ENCODE data around the gene SLC26A8. TPM values are rescaled to one million over a fixed set of nuclear protein-coding genes. Genes with fewer than 3 reads are reported as not detected.
A peak's percentile ranks its signal among the peaks of the same experiment; 100 is the strongest.

The SLC26A8 gene, protein sequence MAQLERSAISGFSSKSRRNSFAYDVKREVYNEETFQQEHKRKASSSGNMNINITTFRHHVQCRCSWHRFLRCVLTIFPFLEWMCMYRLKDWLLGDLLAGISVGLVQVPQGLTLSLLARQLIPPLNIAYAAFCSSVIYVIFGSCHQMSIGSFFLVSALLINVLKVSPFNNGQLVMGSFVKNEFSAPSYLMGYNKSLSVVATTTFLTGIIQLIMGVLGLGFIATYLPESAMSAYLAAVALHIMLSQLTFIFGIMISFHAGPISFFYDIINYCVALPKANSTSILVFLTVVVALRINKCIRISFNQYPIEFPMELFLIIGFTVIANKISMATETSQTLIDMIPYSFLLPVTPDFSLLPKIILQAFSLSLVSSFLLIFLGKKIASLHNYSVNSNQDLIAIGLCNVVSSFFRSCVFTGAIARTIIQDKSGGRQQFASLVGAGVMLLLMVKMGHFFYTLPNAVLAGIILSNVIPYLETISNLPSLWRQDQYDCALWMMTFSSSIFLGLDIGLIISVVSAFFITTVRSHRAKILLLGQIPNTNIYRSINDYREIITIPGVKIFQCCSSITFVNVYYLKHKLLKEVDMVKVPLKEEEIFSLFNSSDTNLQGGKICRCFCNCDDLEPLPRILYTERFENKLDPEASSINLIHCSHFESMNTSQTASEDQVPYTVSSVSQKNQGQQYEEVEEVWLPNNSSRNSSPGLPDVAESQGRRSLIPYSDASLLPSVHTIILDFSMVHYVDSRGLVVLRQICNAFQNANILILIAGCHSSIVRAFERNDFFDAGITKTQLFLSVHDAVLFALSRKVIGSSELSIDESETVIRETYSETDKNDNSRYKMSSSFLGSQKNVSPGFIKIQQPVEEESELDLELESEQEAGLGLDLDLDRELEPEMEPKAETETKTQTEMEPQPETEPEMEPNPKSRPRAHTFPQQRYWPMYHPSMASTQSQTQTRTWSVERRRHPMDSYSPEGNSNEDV
- 0.40 TPM for polyA plus RNA-seq (2013, experiment 1 of 2)
- 0.57 TPM for polyA plus RNA-seq (2013, experiment 2 of 2)

DNA sequence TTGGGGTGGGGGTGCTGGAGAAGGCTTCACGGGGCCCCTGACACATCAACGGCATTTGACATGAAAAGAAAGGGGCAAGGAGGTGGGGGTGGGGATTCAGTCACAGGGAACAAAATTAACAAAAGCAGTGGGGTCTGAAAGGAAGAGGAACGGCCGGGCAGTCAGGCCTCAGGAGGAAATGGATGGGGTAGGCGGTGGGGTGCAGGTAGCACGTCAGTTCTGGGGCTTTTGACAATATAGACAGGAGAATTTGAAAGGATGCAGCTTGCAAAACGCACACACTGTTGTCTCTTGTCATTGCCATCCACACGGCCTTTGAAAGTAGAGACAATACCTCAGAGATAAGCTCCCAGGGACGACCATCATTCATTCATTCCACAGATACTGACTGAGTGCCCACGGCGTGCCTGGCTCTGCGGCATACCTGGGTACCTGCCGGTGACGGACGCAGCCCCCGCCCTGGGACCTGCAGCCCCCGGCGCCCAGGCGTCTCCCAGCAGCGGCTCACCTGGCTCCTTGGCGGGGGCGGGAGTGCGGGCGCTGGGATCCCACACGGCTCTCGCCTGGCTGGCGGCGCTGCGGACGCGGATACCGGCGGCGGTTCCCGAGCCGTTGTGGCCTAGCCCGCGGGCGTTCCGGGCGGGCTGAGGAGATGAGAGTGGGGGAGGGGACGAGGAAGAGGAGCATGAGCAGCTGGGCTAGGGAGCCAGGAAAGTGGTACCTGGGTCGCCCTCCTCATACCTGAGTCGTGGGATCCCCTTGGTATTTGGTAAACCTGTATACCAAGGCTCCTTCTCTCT is at the start of gene SLC26A8:
Gene SLC26A8, minus strand, starts transcription at position 646 of the 800 bp plus-strand sequence. CDS start 4,934 bp downstream, outside the sequence.
- Histone ChIP-seq H3K36me3 (ENCODE audit: insufficient read depth, low read length) (no peaks in the 10 kb centered on the region), H3K27ac (ENCODE audit: low read depth, low read length) (peak within 1 kb of the TSS; percentile 40; the same call in 1 of the 2 replicates), H3K27me3 (ENCODE audit: insufficient read depth, low read length) (peaks cover 8% of the 10 kb centered on the region; the same call in 1 of the 2 replicates), H3K9ac (ENCODE audit: low read depth, low read length) (peak within 1 kb of the TSS; percentile 53), H3K4me1 (ENCODE audit: insufficient read depth, low read length) (peaks cover 29% of the 10 kb centered on the region), H3K9me3 (ENCODE audit: insufficient read depth, low read depth, low read length) (no peaks in the 10 kb centered on the region), H3K4me3 (ENCODE audit: low read length) (peak within 1 kb of the TSS; percentile 58)
- WGBS = 6% methylated on average over 44 of the region's 44 CpGs

DNA sequence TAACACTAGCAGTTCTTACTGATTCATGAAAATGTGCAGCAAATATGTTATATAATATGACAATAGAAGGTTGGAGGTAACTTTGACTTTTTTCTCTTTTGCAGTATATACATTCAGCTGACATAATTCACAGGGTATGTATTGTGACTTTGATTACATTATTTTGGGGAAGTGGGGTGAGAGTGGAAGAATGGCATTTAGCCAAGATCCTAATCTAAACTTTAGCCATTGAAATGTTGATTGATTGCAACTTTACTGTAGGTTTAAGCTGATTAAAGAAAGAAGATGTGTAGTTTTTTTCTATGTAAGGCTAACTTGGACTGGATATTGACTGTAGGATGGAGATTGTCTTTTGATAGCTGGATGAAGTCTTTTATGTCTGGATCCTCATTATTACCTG is 49.1 kb upstream of the SLC26A8 start:
- Histone ChIP-seq H3K27me3 (ENCODE audit: insufficient read depth, low read length) (no peaks in the 10 kb centered on the region), H3K9ac (ENCODE audit: low read depth, low read length) (no peak overlapping the region), H3K4me1 (ENCODE audit: insufficient read depth, low read length) (no peaks in the 10 kb centered on the region), H3K36me3 (ENCODE audit: insufficient read depth, low read length) (peaks cover 31% of the 10 kb centered on the region), H3K9me3 (ENCODE audit: insufficient read depth, low read depth, low read length) (no peaks in the 10 kb centered on the region), H3K27ac (ENCODE audit: low read depth, low read length) (no peak overlapping the region), H3K4me3 (ENCODE audit: low read length) (no peak overlapping the region)

DNA sequence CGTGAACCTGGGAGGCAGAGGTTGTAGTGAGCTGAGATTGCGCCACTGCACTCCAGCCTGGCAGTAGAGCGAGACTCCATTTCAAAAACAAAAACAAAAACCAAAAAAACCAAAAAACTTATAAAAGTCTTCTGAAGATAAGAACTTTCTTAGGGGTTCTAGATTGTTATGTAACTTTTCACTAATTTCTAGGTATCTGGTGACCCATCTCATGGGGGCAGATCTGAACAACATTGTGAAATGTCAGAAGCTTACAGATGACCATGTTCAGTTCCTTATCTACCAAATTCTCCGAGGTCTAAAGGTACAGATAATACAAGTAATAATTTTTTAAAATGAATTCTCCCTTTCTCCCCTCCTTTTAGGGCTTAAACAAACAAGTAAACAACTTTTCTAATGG is 48.2 kb upstream of the SLC26A8 start:
- Histone ChIP-seq H3K4me1 (ENCODE audit: insufficient read depth, low read length) (no peaks in the 10 kb centered on the region), H3K4me3 (ENCODE audit: low read length) (no peak overlapping the region), H3K27me3 (ENCODE audit: insufficient read depth, low read length) (no peaks in the 10 kb centered on the region), H3K36me3 (ENCODE audit: insufficient read depth, low read length) (peaks cover 23% of the 10 kb centered on the region), H3K9me3 (ENCODE audit: insufficient read depth, low read depth, low read length) (no peaks in the 10 kb centered on the region), H3K9ac (ENCODE audit: low read depth, low read length) (no peak overlapping the region), H3K27ac (ENCODE audit: low read depth, low read length) (no peak overlapping the region)
- WGBS = 94% methylated on average over 1 of the region's 4 CpGs

DNA sequence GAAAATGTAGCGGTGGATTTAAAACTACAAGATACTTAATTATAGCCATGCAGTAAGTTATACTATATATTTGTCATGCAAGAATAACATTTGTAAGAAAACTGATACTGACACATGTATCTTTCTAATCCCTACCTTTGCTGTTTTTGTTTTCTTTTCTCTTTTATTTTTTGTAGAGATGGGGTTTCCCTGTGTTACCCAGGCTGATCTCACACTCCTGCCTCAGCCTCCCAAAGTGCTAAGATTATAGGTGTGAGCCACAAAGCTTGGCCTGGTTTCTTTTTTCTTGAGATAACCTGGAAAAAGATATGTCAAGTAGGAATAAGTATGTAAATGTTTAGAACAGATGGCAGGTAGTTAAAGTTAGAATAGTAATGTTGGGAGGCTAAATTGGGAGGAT is 47.3 kb upstream of the SLC26A8 start:
- peaks cover 13% of the 10 kb centered on the region for H3K36me3 ChIP-seq (ENCODE audit: insufficient read depth, low read length)
- no peaks in the 10 kb centered on the region for H3K9me3 ChIP-seq (ENCODE audit: insufficient read depth, low read depth, low read length)
- WGBS = no CpG with 5 or more reads among the region's 1 CpG
- H3K4me1 ChIP-seq (ENCODE audit: insufficient read depth, low read length) = no peaks in the 10 kb centered on the region
- no peaks in the 10 kb centered on the region for H3K27me3 ChIP-seq (ENCODE audit: insufficient read depth, low read length)
- H3K4me3 ChIP-seq (ENCODE audit: low read length) = no peak overlapping the region
- H3K27ac ChIP-seq (ENCODE audit: low read depth, low read length) = no peak overlapping the region
- H3K9ac ChIP-seq (ENCODE audit: low read depth, low read length) = no peak overlapping the region

DNA sequence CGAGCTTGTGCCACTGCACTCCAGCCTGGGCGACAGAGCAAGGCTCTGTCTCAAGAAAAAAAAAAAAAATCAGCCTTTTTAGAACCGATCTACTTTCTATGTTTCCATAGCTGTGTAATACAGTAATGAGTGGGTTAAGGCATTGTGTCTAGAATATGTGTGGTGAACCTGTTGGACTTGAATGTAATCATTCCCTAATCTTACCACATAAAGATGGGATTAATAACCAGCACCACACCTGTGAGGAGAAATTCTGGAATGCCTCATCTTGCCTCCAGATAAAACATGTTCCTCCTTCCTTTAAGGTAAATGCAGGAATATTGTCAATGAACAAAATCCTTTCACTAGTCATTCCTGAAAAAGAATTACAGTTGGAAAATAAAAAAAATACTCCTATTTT is 46.8 kb upstream of the SLC26A8 start:
- no peak overlapping the region for H3K9ac ChIP-seq (ENCODE audit: low read depth, low read length)
- no peaks in the 10 kb centered on the region for H3K27me3 ChIP-seq (ENCODE audit: insufficient read depth, low read length)
- H3K4me1 ChIP-seq (ENCODE audit: insufficient read depth, low read length) = no peaks in the 10 kb centered on the region
- H3K27ac ChIP-seq (ENCODE audit: low read depth, low read length) = no peak overlapping the region
- no peak overlapping the region for H3K4me3 ChIP-seq (ENCODE audit: low read length)
- H3K9me3 ChIP-seq (ENCODE audit: insufficient read depth, low read depth, low read length) = no peaks in the 10 kb centered on the region
- 95% methylated on average over 2 of the region's 3 CpGs for WGBS
- peaks cover 9% of the 10 kb centered on the region for H3K36me3 ChIP-seq (ENCODE audit: insufficient read depth, low read length)

DNA sequence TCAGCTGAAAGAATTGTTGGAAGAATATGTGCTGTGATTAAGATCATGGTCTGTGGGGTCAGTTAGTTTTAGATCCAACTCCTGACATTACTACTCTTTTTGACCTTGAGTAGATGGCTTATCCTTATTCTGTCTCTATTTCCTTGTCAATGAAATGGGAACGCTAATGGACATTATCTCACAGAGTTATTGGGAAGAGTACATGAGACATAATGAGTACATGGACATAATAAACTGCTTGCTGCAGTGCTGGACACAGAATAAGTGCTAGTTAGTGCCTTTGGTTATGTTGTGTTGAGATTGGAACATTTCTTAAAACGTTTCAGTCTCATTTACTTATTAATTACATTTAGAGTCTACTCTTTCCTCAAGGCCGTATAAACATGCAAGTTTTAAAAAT is 45.8 kb upstream of the SLC26A8 start:
- Histone ChIP-seq H3K9me3 (ENCODE audit: insufficient read depth, low read depth, low read length) (no peaks in the 10 kb centered on the region), H3K27me3 (ENCODE audit: insufficient read depth, low read length) (no peaks in the 10 kb centered on the region), H3K4me3 (ENCODE audit: low read length) (no peak overlapping the region), H3K9ac (ENCODE audit: low read depth, low read length) (no peak overlapping the region), H3K27ac (ENCODE audit: low read depth, low read length) (no peak overlapping the region), H3K36me3 (ENCODE audit: insufficient read depth, low read length) (peaks cover 3% of the 10 kb centered on the region; the same call in 1 of the 2 replicates), H3K4me1 (ENCODE audit: insufficient read depth, low read length) (no peaks in the 10 kb centered on the region)
- 98% methylated on average over 2 of the region's 3 CpGs for WGBS

DNA sequence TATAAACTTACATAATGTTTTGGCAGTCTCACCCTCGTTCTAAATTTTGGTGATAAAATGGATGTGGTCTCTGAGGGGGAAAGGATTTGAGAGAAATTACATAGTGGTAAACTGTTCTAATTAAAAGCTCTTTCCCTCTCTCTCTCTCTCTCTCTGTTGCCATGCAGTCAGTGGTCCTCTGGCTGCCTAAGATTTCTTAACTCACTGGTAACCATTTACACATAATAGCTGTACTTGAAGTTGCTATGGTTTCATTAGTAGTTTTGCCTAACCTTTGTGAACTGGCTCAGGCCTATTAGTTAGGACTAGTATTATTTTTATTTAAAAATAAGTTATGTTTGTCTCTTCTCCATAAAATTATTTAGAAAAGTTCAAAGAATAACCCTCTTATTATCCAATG is 45.1 kb upstream of the SLC26A8 start:
- no peak overlapping the region for H3K4me3 ChIP-seq (ENCODE audit: low read length)
- H3K4me1 ChIP-seq (ENCODE audit: insufficient read depth, low read length) = peaks cover 2% of the 10 kb centered on the region; the same call in 1 of the 2 replicates
- WGBS = no CpG with 5 or more reads among the region's 1 CpG
- no peaks in the 10 kb centered on the region for H3K27me3 ChIP-seq (ENCODE audit: insufficient read depth, low read length)
- H3K36me3 ChIP-seq (ENCODE audit: insufficient read depth, low read length) = peaks cover 3% of the 10 kb centered on the region; the same call in 1 of the 2 replicates
- no peak overlapping the region for H3K9ac ChIP-seq (ENCODE audit: low read depth, low read length)
- H3K27ac ChIP-seq (ENCODE audit: low read depth, low read length) = no peak overlapping the region
- H3K9me3 ChIP-seq (ENCODE audit: insufficient read depth, low read depth, low read length) = no peaks in the 10 kb centered on the region

DNA sequence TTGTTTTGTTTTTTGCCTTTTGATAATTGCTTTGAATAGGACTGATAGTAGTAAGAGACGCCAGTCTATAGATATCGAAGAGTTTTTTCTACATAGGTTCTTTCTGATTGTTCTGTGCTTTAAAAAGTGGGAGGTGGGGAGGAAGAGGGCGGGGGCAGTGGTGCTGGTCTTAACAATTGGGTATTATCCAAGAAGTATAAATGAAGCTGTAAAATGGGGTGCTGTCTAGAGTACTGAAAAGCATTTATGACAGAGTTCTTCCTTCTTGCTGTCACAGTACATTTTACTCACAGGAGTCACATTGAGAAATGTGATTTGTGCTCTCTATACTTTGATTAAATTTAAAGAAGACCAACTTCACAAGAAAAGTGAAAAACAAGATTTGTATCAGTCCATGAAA is 44.1 kb upstream of the SLC26A8 start:
- Histone ChIP-seq H3K36me3 (ENCODE audit: insufficient read depth, low read length) (no peaks in the 10 kb centered on the region), H3K4me3 (ENCODE audit: low read length) (no peak overlapping the region), H3K27ac (ENCODE audit: low read depth, low read length) (no peak overlapping the region), H3K4me1 (ENCODE audit: insufficient read depth, low read length) (peaks cover 5% of the 10 kb centered on the region; the same call in 1 of the 2 replicates), H3K9me3 (ENCODE audit: insufficient read depth, low read depth, low read length) (no peaks in the 10 kb centered on the region), H3K9ac (ENCODE audit: low read depth, low read length) (no peak overlapping the region), H3K27me3 (ENCODE audit: insufficient read depth, low read length) (no peaks in the 10 kb centered on the region)
- 90% methylated on average over 3 of the region's 3 CpGs for WGBS

DNA sequence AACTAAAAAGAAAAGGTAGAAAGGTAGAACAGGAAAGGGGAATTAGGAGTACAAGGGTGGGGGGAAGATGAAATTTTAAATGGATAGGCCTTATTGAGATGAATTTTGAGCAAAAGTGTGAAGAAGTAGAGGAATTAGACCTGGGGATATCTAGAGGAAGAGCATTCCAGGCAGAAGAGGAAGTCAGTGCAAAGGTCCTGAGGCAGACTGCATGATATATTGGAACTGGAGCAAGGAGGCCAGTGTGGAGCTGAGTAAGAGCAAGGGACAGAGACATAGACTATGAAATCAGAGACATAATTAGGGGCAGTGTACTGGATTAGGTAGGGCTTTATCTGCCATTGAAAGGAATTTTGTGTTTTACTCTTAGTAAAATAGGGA is 43.6 kb upstream of the SLC26A8 start:
- Histone ChIP-seq H3K27me3 (ENCODE audit: insufficient read depth, low read length) (no peaks in the 10 kb centered on the region), H3K27ac (ENCODE audit: low read depth, low read length) (no peak overlapping the region), H3K4me1 (ENCODE audit: insufficient read depth, low read length) (peaks cover 5% of the 10 kb centered on the region; the same call in 1 of the 2 replicates), H3K4me3 (ENCODE audit: low read length) (no peak overlapping the region), H3K9ac (ENCODE audit: low read depth, low read length) (no peak overlapping the region), H3K36me3 (ENCODE audit: insufficient read depth, low read length) (no peaks in the 10 kb centered on the region), H3K9me3 (ENCODE audit: insufficient read depth, low read depth, low read length) (no peaks in the 10 kb centered on the region)

DNA sequence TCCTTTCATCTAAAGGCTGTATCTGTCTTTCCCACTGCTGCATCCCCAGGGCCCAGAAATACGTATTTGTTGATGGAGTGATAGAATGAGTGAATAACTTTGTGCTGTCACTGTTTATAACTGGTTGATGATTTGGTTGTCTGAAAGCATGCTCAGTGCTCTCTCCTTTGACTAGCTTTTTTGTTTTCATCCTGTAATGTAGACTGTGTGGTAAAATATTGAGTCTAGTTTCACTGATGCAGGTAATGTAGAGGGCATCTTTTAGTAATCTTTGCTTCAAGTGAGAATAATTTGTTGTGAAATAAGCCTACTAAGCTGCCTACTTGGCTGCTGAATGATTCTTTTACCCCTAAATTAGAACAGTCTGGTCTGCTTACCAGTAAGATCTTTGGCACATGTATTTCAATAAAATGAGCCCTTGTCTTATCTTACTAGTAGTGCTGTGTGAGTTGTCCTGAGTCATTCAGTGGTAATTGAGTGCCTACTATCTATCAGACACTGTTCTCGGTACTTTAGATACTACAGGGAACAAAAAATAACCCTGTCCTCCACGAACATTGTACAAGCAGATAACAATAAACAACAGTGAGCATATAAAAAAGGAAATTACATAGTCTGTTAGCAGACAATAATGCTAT is 43.1 kb upstream of the SLC26A8 start:
- Histone ChIP-seq H3K9me3 (ENCODE audit: insufficient read depth, low read depth, low read length) (no peaks in the 10 kb centered on the region), H3K27me3 (ENCODE audit: insufficient read depth, low read length) (no peaks in the 10 kb centered on the region), H3K4me3 (ENCODE audit: low read length) (no peak overlapping the region), H3K36me3 (ENCODE audit: insufficient read depth, low read length) (no peaks in the 10 kb centered on the region), H3K27ac (ENCODE audit: low read depth, low read length) (no peak overlapping the region), H3K4me1 (ENCODE audit: insufficient read depth, low read length) (peaks cover 5% of the 10 kb centered on the region; the same call in 1 of the 2 replicates), H3K9ac (ENCODE audit: low read depth, low read length) (no peak overlapping the region)
- WGBS = 74% methylated on average over 3 of the region's 3 CpGs

Measured in HUES64 (cell line).